PC-3 (cell line): ENCODE results near the gene PPM1F. TPM values are rescaled to one million over a fixed set of nuclear protein-coding genes. Genes with fewer than 3 reads are reported as not detected.

ENCODE experiments used
- ATAC-seq: fragments of 200-7000 bp; cut with Tn5 transposase; 2 replicates; pipeline ENCODE4 v1.9.1; 2020; ENCODE audit warnings: mild to moderate bottlenecking, moderate library complexity
- BruUV-seq: library from RNA; stranded (reverse); fragments of 400-500 nt; replicated peaks from 2 replicates; lab custom pipeline; 2021; lab: Mats Ljungman, UMichigan
- CTCF ChIA-PET: fragments of 300-600 bp; sonication (Branson Sonifier 250); formaldehyde crosslinking; loops from one replicate; lab custom pipeline; 2022; ENCODE audit warnings: antibody characterized with exemption; lab: Charles Lee
- POLR2A ChIA-PET: fragments of 300-600 bp; sonication (Branson Sonifier 250); formaldehyde crosslinking; loops from one replicate; lab custom pipeline; 2022; ENCODE audit warnings: antibody characterized with exemption; ENCODE audit not compliant: unreplicated experiment; lab: Charles Lee
- DNase-seq: peaks from one replicate; pipeline ENCODE4 v3.0.0-alpha.2; 2015
- H2AFZ ChIP-seq: fragments of 300-600 bp; sonication (generic); 2 replicates; pipeline ENCODE4 v1.6.0; 2016; ENCODE audit warnings: antibody characterized with exemption, low read length
- H3F3A ChIP-seq: fragments of 300-600 bp; sonication (generic); one replicate; pipeline ENCODE4 v1.6.0; 2017; ENCODE audit warnings: antibody characterized with exemption, low read length, control low read depth, mild to moderate bottlenecking; ENCODE audit not compliant: unreplicated experiment
- H3K27ac ChIP-seq: fragments of 300-600 bp; sonication (generic); 2 replicates; pipeline ENCODE4 v1.5.1; 2016; ENCODE audit warnings: mild to moderate bottlenecking, low read length
- H3K27me3 ChIP-seq: fragments of 300-600 bp; sonication (generic); 2 replicates; pipeline ENCODE4 v1.6.1; 2016; ENCODE audit warnings: low read length, mixed read lengths
- H3K36me3 ChIP-seq: fragments of 300-600 bp; sonication (generic); 2 replicates; pipeline ENCODE4 v1.6.1; 2016; ENCODE audit warnings: low read depth, mixed run types, low read length, mixed read lengths
- H3K4me1 ChIP-seq: fragments of 300-600 bp; sonication (generic); 2 replicates; pipeline ENCODE4 v1.5.1; 2016; ENCODE audit warnings: low read length; ENCODE audit not compliant: insufficient read depth
- H3K4me2 ChIP-seq: fragments of 300-600 bp; sonication (generic); 2 replicates; pipeline ENCODE4 v1.6.0; 2016; ENCODE audit warnings: low read length
- H3K4me3 ChIP-seq: fragments of 300-600 bp; sonication (generic); 2 replicates; pipeline ENCODE4 v1.5.1; 2016; ENCODE audit warnings: mild to moderate bottlenecking, low read length, mixed read lengths
- H3K79me2 ChIP-seq: fragments of 300-600 bp; sonication (generic); 2 replicates; pipeline ENCODE4 v1.6.1; 2017; ENCODE audit warnings: low read length, mixed read lengths
- H3K9ac ChIP-seq: fragments of 300-600 bp; sonication (generic); 2 replicates; pipeline ENCODE4 v1.6.0; 2016; ENCODE audit warnings: mild to moderate bottlenecking, low read length
- H3K9me2 ChIP-seq: fragments of 300-600 bp; sonication (generic); replicated peaks from 2 replicates; pipeline ENCODE4 v1.6.1; 2016; ENCODE audit warnings: mixed run types, low read length, mixed read lengths
- H3K9me3 ChIP-seq: fragments of 300-600 bp; sonication (generic); 2 replicates; pipeline ENCODE4 v1.6.1; 2016; ENCODE audit warnings: low read length, mixed read lengths
- H4K20me1 ChIP-seq: fragments of 300-600 bp; sonication (generic); 2 replicates; pipeline ENCODE4 v1.6.1; 2016; ENCODE audit warnings: low read length, mixed read lengths
- CTCF ChIP-seq: fragments of 300-600 bp; sonication (generic); conservative IDR thresholded peaks from 2 replicates; pipeline ENCODE4 v1.5.1; 2017; ENCODE audit warnings: antibody characterized with exemption, low read depth, mild to moderate bottlenecking, low read length
- EZH2 ChIP-seq: fragments of 300-600 bp; sonication (generic); IDR thresholded peaks from one replicate; pipeline ENCODE4 v1.6.1; 2017; ENCODE audit warnings: antibody characterized with exemption, mild to moderate bottlenecking, low read length; ENCODE audit not compliant: unreplicated experiment
- EZH2phosphoT487 ChIP-seq: fragments of 300-600 bp; sonication (generic); IDR thresholded peaks from 2 replicates; pipeline ENCODE4 v1.6.1; 2018; ENCODE audit warnings: mild to moderate bottlenecking, antibody characterized with exemption, low read length, borderline replicate concordance
- intact Hi-C: fragments of 100-400 bp; cut with micrococcal nuclease; formaldehyde crosslinking; loops from 2 replicates; pipeline ENCODE4 v1.9.0; 2023
- total RNA-seq: library from RNA; depleted of rRNA; stranded (reverse); fragments of >200 nt; gene quantifications from 2 replicates; pipeline ENCODE4 v1.2.3, GENCODE V29; 2014

PPM1F gene
- total RNA-seq, 1 experiment from 2014 or later: 40.4 TPM

- H3K36me3 ChIP-seq: no peaks in the 10 kb centered on the region
- H3K9ac ChIP-seq: no peak overlapping the region
- ATAC-seq: no peak
- DNase-seq: no peak
- H3K27ac ChIP-seq: no peak overlapping the region
- TF ChIP-seq EZH2 (no peak), EZH2phosphoT487 (no peak)
- H4K20me1 ChIP-seq: no peaks in the 10 kb centered on the region
- no peak overlapping the region for H3K4me3 ChIP-seq
- no peaks in the 10 kb centered on the region for H3K27me3 ChIP-seq
- CTCF ChIA-PET: no interaction called here
- no peaks in the 10 kb centered on the region for H3F3A ChIP-seq
- H3K4me1 ChIP-seq: no peaks in the 10 kb centered on the region
- POLR2A ChIA-PET: no interaction called here
- H3K9me3 ChIP-seq: no peaks in the 10 kb centered on the region
- H3K4me2 ChIP-seq: no peak overlapping the region
- no peaks in the 10 kb centered on the region for H3K9me2 ChIP-seq
- no peak overlapping the region for H2AFZ ChIP-seq
- BruUV-seq: TSS peak; percentile 6
- intact Hi-C loops: no loop called here
- peaks cover 31% of the 10 kb centered on the region for H3K79me2 ChIP-seq
These were observed 1.6 kb downstream of the PPM1F start for GRCh38 chr22:21951062-21951461.

GRCh38 chr22:21949948-21950347 is 2.7 kb downstream of the PPM1F start:
- ATAC-seq: no peak
- intact Hi-C loops: no loop called here
- no TSS peak for BruUV-seq
- Histone ChIP-seq H3K9me2 (no peaks in the 10 kb centered on the region), H3K27me3 (no peaks in the 10 kb centered on the region), H3K9ac (no peak overlapping the region), H3K9me3 (no peaks in the 10 kb centered on the region), H3K79me2 (peaks cover 31% of the 10 kb centered on the region), H3K4me3 (no peak overlapping the region), H4K20me1 (no peaks in the 10 kb centered on the region), H3F3A (no peaks in the 10 kb centered on the region), H3K4me2 (no peak overlapping the region), H3K4me1 (no peaks in the 10 kb centered on the region), H2AFZ (no peak overlapping the region), H3K27ac (no peak overlapping the region), H3K36me3 (no peaks in the 10 kb centered on the region)
- TF ChIP-seq EZH2phosphoT487 (no peak), EZH2 (no peak), CTCF (no peak)
- CTCF ChIA-PET: no interaction called here
- POLR2A ChIA-PET: interaction anchor here (0.6 kb wide), 1 partner anchor 9 kb away, joined by 7 read pairs; no protein-coding TSS in a partner anchor
- DNase-seq: no peak

- CTCF ChIA-PET: no interaction called here
These were observed 3.1 kb downstream of the PPM1F start for GRCh38 chr22:21949569-21949918.

More at GRCh38 chr22:21949569-21949918, 3.1 kb downstream of the PPM1F start:
- no TSS peak for BruUV-seq
- Histone ChIP-seq H3K79me2 (peaks cover 31% of the 10 kb centered on the region), H3K4me3 (no peak overlapping the region), H3K4me1 (no peaks in the 10 kb centered on the region), H3K9me3 (no peaks in the 10 kb centered on the region), H3F3A (no peaks in the 10 kb centered on the region), H3K9me2 (no peaks in the 10 kb centered on the region), H3K27me3 (no peaks in the 10 kb centered on the region), H3K36me3 (no peaks in the 10 kb centered on the region), H3K27ac (no peak overlapping the region), H4K20me1 (no peaks in the 10 kb centered on the region), H3K4me2 (no peak overlapping the region), H2AFZ (no peak overlapping the region), H3K9ac (no peak overlapping the region)
- TF ChIP-seq EZH2phosphoT487 (no peak), CTCF (no peak), EZH2 (no peak)
- intact Hi-C loops: no loop called here
- POLR2A ChIA-PET: no interaction called here
- no peak for DNase-seq
- no peak for ATAC-seq
